ENCODE results near the gene USP48. TPM values are rescaled to one million over a fixed set of nuclear protein-coding genes. Genes with fewer than 3 reads are reported as not detected.

Gene USP48
- total RNA-seq, 3 donors from 2014 or later, result 56.0 to 86.9 (median 74.7) TPM

- intact Hi-C loops (cut with DNase I; ENCODE audit: low total_unique reads), result no loop called here
- DNase-seq (ENCODE audit: low spot score in 2 of 2), result no peak
- Histone ChIP-seq H3K27me3 (no peaks in the 10 kb centered on the region), H3K36me3 (no peaks in the 10 kb centered on the region), H3K27ac (no peak overlapping the region), H3K9me3 (no peaks in the 10 kb centered on the region), H3K4me3 (no peak overlapping the region), H3K4me1 (no peaks in the 10 kb centered on the region)
- TF ChIP-seq, protein P1, sequence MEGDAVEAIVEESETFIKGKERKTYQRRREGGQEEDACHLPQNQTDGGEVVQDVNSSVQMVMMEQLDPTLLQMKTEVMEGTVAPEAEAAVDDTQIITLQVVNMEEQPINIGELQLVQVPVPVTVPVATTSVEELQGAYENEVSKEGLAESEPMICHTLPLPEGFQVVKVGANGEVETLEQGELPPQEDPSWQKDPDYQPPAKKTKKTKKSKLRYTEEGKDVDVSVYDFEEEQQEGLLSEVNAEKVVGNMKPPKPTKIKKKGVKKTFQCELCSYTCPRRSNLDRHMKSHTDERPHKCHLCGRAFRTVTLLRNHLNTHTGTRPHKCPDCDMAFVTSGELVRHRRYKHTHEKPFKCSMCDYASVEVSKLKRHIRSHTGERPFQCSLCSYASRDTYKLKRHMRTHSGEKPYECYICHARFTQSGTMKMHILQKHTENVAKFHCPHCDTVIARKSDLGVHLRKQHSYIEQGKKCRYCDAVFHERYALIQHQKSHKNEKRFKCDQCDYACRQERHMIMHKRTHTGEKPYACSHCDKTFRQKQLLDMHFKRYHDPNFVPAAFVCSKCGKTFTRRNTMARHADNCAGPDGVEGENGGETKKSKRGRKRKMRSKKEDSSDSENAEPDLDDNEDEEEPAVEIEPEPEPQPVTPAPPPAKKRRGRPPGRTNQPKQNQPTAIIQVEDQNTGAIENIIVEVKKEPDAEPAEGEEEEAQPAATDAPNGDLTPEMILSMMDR (IDR thresholded peaks at IDR 0.05), result no peak
- no peak for TF ChIP-seq POLR2AphosphoS5 (IDR thresholded peaks at IDR 0.05)
- TF ChIP-seq POLR2A (IDR thresholded peaks at IDR 0.05), result no peak
Measured at GRCh38 chr1:21823980-21824702, 41.2 kb upstream of the USP48 start.

DNA sequence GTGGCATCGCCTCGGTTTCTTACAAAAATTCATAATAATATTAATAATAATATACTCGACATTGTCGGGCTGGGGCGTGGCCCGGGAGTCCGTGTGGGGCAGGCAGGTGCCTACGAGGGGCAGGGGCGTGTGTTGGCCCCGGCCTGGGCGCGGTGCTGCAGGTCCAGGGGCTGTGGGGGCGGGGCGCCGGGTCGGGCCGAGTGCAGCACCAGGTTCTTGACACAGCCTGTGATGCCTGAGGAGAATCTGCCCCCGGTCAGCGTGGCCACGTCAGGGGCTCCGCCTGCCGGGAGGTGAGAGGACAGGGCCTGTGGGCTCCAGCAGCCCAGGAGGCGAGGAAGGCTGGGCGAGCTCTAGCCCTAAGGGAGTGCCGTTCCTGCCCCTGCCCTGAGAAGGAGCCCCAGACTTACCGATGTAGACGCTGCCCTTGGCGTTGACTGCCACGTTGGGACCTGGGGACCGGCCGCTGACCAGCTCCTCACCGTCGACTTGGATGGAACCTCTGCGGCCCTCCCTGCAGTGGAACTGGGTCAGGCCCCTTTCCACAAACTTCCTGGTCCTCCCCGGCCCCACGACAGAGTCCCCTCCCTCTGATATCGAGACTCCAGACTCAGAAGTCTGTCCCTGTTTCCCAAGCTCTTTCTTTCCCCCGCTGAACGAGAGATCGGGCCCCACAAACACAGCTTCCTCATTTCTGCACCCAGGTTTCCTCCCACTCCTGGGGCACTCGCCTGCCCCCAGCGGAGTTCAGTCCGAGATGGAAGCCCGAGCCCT lies 40.4 kb upstream of the USP48 start:
- Histone ChIP-seq H3K36me3 (no peaks in the 10 kb centered on the region), H3K9me3 (no peaks in the 10 kb centered on the region), H3K27ac (no peak overlapping the region), H3K4me3 (no peak overlapping the region), H3K4me1 (no peaks in the 10 kb centered on the region), H3K27me3 (no peaks in the 10 kb centered on the region)
- no peak for DNase-seq (ENCODE audit: low spot score in 2 of 2)
- TF ChIP-seq, protein P1 (IDR thresholded peaks at IDR 0.05), result no peak
- TF ChIP-seq POLR2A (IDR thresholded peaks at IDR 0.05), result no peak
- TF ChIP-seq POLR2AphosphoS5 (IDR thresholded peaks at IDR 0.05), result no peak
- intact Hi-C loops (cut with DNase I; ENCODE audit: low total_unique reads), result no loop called here

DNA sequence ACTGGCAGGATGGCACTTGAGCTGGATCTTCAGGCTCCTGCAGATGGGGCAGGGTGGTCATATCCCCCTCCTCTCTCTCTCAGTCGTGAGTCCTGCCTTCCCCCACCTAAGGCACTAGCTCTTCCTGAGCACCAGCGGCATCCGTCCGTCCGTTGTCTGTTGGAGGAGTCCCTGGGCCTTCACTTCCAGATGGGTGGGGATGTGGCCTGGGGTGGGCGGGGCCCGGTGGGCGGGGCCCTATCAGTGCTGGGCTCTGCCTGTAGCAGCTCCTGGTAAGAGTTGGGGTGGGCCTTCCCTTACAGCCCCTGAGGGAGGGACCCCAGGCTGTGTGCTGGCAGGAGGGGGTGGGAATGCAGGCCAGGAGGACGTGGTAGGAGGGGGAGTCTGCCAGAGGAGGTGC lies 39.4 kb upstream of the USP48 start:
- Histone ChIP-seq H3K9me3 (no peaks in the 10 kb centered on the region), H3K27me3 (no peaks in the 10 kb centered on the region), H3K27ac (no peak overlapping the region), H3K36me3 (no peaks in the 10 kb centered on the region), H3K4me3 (no peak overlapping the region), H3K4me1 (no peaks in the 10 kb centered on the region)
- TF ChIP-seq POLR2A (IDR thresholded peaks at IDR 0.05) (no peak), POLR2AphosphoS5 (IDR thresholded peaks at IDR 0.05) (no peak)
- TF ChIP-seq, protein P1 (IDR thresholded peaks at IDR 0.05), result no peak
- intact Hi-C loops (cut with DNase I; ENCODE audit: low total_unique reads), result no loop called here
- no peak for DNase-seq (ENCODE audit: low spot score in 2 of 2)

DNA sequence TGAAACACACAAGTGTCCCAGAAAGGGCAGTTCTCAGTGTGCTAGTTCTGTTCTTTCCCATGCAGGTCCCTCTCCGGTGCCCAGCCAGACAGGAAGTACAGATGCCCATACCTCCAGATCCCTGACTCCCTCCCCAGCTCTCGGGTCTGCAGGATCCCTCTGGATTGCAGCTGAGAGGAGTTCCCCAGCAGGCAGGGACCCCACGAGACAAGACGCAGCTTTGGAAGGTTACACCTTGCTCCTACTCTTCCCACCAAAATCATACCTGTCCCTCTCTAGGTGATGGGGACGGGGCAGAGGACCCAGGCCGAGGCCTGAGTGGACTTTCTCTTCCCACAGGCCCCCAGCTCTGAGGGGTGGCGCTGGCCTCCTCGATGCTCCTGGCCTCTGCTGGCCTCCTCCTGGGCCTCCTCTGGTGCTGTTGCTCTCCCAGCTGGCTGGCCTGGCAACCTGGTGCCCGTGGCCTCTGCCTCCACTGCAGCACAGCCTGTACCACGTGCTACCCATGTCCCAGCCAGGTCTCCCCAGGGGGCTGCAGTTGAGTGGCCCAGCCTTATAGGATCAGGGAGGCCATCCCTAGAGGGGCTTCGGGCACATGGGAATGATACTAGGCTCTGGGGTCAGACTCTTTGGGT lies 38.6 kb upstream of the USP48 start:
- no peak for DNase-seq (ENCODE audit: low spot score in 2 of 2)
- Histone ChIP-seq H3K4me1 (no peaks in the 10 kb centered on the region), H3K27me3 (no peaks in the 10 kb centered on the region), H3K9me3 (no peaks in the 10 kb centered on the region), H3K36me3 (no peaks in the 10 kb centered on the region), H3K4me3 (no peak overlapping the region), H3K27ac (no peak overlapping the region)
- intact Hi-C loops (cut with DNase I; ENCODE audit: low total_unique reads), result no loop called here
- no peak for TF ChIP-seq POLR2AphosphoS5 (IDR thresholded peaks at IDR 0.05)
- TF ChIP-seq, protein P1 (IDR thresholded peaks at IDR 0.05), result no peak

Data from breast epithelium (tissue), 4 donors.